ENCODE results near the gene SNRNP200. TPM values are rescaled to one million over a fixed set of nuclear protein-coding genes. Genes with fewer than 3 reads are reported as not detected.

Gene SNRNP200
- polyA plus RNA-seq, 4 donors, result 130 to 193 (median 174) TPM

GRCh38 chr2:96253006-96253405 lies 52.3 kb downstream of the SNRNP200 start:
- DNase-seq (ENCODE audit: low read depth in 4 of 4, low spot score in 3 of 4), result no peak

- no peak for DNase-seq (ENCODE audit: low read depth in 4 of 4, low spot score in 3 of 4)
These were observed 52.8 kb downstream of the SNRNP200 start for GRCh38 chr2:96252526-96252925.

- DNase-seq (ENCODE audit: low read depth in 4 of 4, low spot score in 3 of 4), result peak in 3 of 4 donors; percentile 33 to 78 (median 57)
These were observed 53.5 kb downstream of the SNRNP200 start for GRCh38 chr2:96251721-96252292.

GRCh38 chr2:96250188-96250587 lies 55.2 kb downstream of the SNRNP200 start:
- DNase-seq (ENCODE audit: low read depth in 4 of 4, low spot score in 3 of 4), result no peak

- no peak for DNase-seq (ENCODE audit: low read depth in 4 of 4, low spot score in 3 of 4)
These were observed 55.7 kb downstream of the SNRNP200 start for GRCh38 chr2:96249654-96250053.

- no peak for DNase-seq (ENCODE audit: low read depth in 4 of 4, low spot score in 3 of 4)
These were observed 56.7 kb downstream of the SNRNP200 start for GRCh38 chr2:96248624-96249023.

GRCh38 chr2:96247896-96248295 lies 57.5 kb downstream of the SNRNP200 start:
- DNase-seq (ENCODE audit: low read depth in 4 of 4, low spot score in 3 of 4), result no peak

GRCh38 chr2:96247009-96247408 lies 58.3 kb downstream of the SNRNP200 start:
- DNase-seq (ENCODE audit: low read depth in 4 of 4, low spot score in 3 of 4), result no peak

- DNase-seq (ENCODE audit: low read depth in 4 of 4, low spot score in 3 of 4), result no peak
These were observed 59.5 kb downstream of the SNRNP200 start for GRCh38 chr2:96245609-96246390.

- DNase-seq (ENCODE audit: low read depth in 4 of 4, low spot score in 3 of 4), result no peak
These were observed 61.5 kb downstream of the SNRNP200 start for GRCh38 chr2:96243843-96244242.

- DNase-seq (ENCODE audit: low read depth in 4 of 4, low spot score in 3 of 4), result no peak
These were observed 63.3 kb downstream of the SNRNP200 start for GRCh38 chr2:96241900-96242611.

- DNase-seq (ENCODE audit: low read depth in 4 of 4, low spot score in 3 of 4), result no peak
These were observed 64.1 kb downstream of the SNRNP200 start for GRCh38 chr2:96241227-96241626.

GRCh38 chr2:96240341-96241038 lies 64.9 kb downstream of the SNRNP200 start:
- no peak for DNase-seq (ENCODE audit: low read depth in 4 of 4, low spot score in 3 of 4)

GRCh38 chr2:96239745-96240264 lies 65.5 kb downstream of the SNRNP200 start:
- no peak for DNase-seq (ENCODE audit: low read depth in 4 of 4, low spot score in 3 of 4)

GRCh38 chr2:96239091-96239490 lies 66.3 kb downstream of the SNRNP200 start:
- no peak for DNase-seq (ENCODE audit: low read depth in 4 of 4, low spot score in 3 of 4)

- DNase-seq (ENCODE audit: low read depth in 4 of 4, low spot score in 3 of 4), result no peak
These were observed 67.1 kb downstream of the SNRNP200 start for GRCh38 chr2:96238266-96238665.

GRCh38 chr2:96236882-96237281 lies 68.5 kb downstream of the SNRNP200 start:
- no peak for DNase-seq (ENCODE audit: low read depth in 4 of 4, low spot score in 3 of 4)

GRCh38 chr2:96233880-96234316 lies 71.4 kb downstream of the SNRNP200 start:
- DNase-seq (ENCODE audit: low read depth in 4 of 4, low spot score in 3 of 4), result no peak

GRCh38 chr2:96233436-96233835 lies 71.9 kb downstream of the SNRNP200 start:
- DNase-seq (ENCODE audit: low read depth in 4 of 4, low spot score in 3 of 4), result no peak

- DNase-seq (ENCODE audit: low read depth in 4 of 4, low spot score in 3 of 4), result no peak
These were observed 74.0 kb downstream of the SNRNP200 start for GRCh38 chr2:96231316-96231715.

- DNase-seq (ENCODE audit: low read depth in 4 of 4, low spot score in 3 of 4), result no peak
These were observed 80.3 kb downstream of the SNRNP200 start for GRCh38 chr2:96225016-96225533.
